GM12878 (cell line): ENCODE data around the gene CPNE5. TPM values are rescaled to one million over a fixed set of nuclear protein-coding genes. Genes with fewer than 3 reads are reported as not detected.
A peak's percentile ranks its signal among the peaks of the same experiment; 100 is the strongest.

Source experiments
- ATAC-seq: fragments of 200-7000 bp; cut with Tn5 transposase; 3 replicates; pipeline ENCODE4 v1.9.1; 2020; ENCODE audit warnings: mild to moderate bottlenecking, moderate library complexity
- BruUV-seq: library from RNA; stranded (reverse); fragments of 400-500 nt; replicated peaks from 2 replicates; lab custom pipeline; 2021; lab: Mats Ljungman, UMichigan
- CTCF ChIA-PET: fragments of 300-600 bp; sonication (Branson Sonifier 250); formaldehyde crosslinking; extraction: SDS; loops from one replicate; lab custom pipeline; 2021; ENCODE audit warnings: inconsistent platforms; lab: Yijun Ruan, JAX
- POLR2A ChIA-PET: fragments of 350-600 bp; formaldehyde crosslinking; extraction: SDS; loops from one replicate; lab custom pipeline; 2021; ENCODE audit warnings: inconsistent platforms; lab: Charles Lee
- RAD21 ChIA-PET: fragments of 300-600 bp; sonication (Branson Sonifier 250); formaldehyde crosslinking; loops from one replicate; lab custom pipeline; 2023; ENCODE audit warnings: antibody characterized with exemption; ENCODE audit not compliant: unreplicated experiment; lab: Charles Lee
- SMC1A ChIA-PET: fragments of 300-600 bp; sonication (Branson Sonifier 250); formaldehyde crosslinking; loops from one replicate; lab custom pipeline; 2023; ENCODE audit not compliant: unreplicated experiment, uncharacterized antibody; lab: Charles Lee
- DNase-seq: peaks from one replicate; pipeline ENCODE4 v3.0.0-alpha.2; 2011; ENCODE audit warnings: low read depth, low spot score
- FAIRE-seq: peaks from 3 replicates; lab custom pipeline; 2011; peaks lifted over from hg19 to GRCh38; lab: Jason Lieb, UNC
- H2AFZ ChIP-seq: 2 replicates; pipeline ENCODE4 v1.6.0; 2011; ENCODE audit warnings: low read depth, low read length, control low read depth; ENCODE audit not compliant: control insufficient read depth
- H3K27ac ChIP-seq: 2 replicates; pipeline ENCODE4 v1.5.1; 2011; ENCODE audit warnings: control low read depth; ENCODE audit not compliant: control insufficient read depth, insufficient read depth
- H3K27me3 ChIP-seq, 2 experiments: replicated peaks in 1 of 2; 2 replicates each; pipeline versions ENCODE4 v1.6.0 to v1.6.1; 2011; ENCODE audit warnings: low read length in 1 of 2; ENCODE audit not compliant: control insufficient read depth in 2 of 2, insufficient read depth in 2 of 2
- H3K36me3 ChIP-seq, 2 experiments: 2 replicates each; pipeline ENCODE4 v1.5.1; 2011; ENCODE audit warnings: low read length in 1 of 2; ENCODE audit not compliant: control insufficient read depth in 2 of 2, insufficient read depth in 2 of 2
- H3K4me1 ChIP-seq: 2 replicates; pipeline ENCODE4 v1.6.1; 2011; ENCODE audit warnings: mild to moderate bottlenecking, low read length, moderate library complexity, mixed read lengths; ENCODE audit not compliant: control insufficient read depth, insufficient read depth
- H3K4me2 ChIP-seq: 2 replicates; pipeline ENCODE4 v1.6.0; 2011; ENCODE audit warnings: control low read depth; ENCODE audit not compliant: control insufficient read depth, insufficient read depth
- H3K4me3 ChIP-seq: fragments of 200-600 bp; sonication (generic); 2 replicates; pipeline ENCODE4 v1.5.1; 2016
- H3K79me2 ChIP-seq: 2 replicates; pipeline ENCODE4 v1.6.0; 2011; ENCODE audit warnings: low read length; ENCODE audit not compliant: control insufficient read depth, insufficient read depth
- H3K9ac ChIP-seq: 2 replicates; pipeline ENCODE4 v1.8.0; 2011; ENCODE audit warnings: low read length, control low read depth, mixed read lengths; ENCODE audit not compliant: control insufficient read depth, insufficient read depth
- H3K9me3 ChIP-seq: replicated peaks from 3 replicates; pipeline ENCODE4 v1.5.1; 2011; ENCODE audit warnings: mild to moderate bottlenecking, low read length; ENCODE audit not compliant: control insufficient read depth, insufficient read depth
- H4K20me1 ChIP-seq: 2 replicates; pipeline ENCODE4 v1.6.0; 2011; ENCODE audit not compliant: control insufficient read depth, insufficient read depth
- CREB1 ChIP-seq: IDR thresholded peaks from 2 replicates; pipeline ENCODE4 v1.6.1; 2012; ENCODE audit warnings: low read depth, mild to moderate bottlenecking, inconsistent platforms
- ESRRA ChIP-seq: IDR thresholded peaks from 2 replicates; pipeline ENCODE4 v1.6.1; 2012; ENCODE audit warnings: mild to moderate bottlenecking, low read length, improper control_type of control experiment
- FOXM1 ChIP-seq: IDR thresholded peaks from 2 replicates; pipeline ENCODE4 v1.6.1; 2012; ENCODE audit warnings: low read depth, mild to moderate bottlenecking, inconsistent platforms, low read length, moderate library complexity
- JUNB ChIP-seq: IDR thresholded peaks from 2 replicates; pipeline ENCODE4 v1.6.1; 2016; ENCODE audit warnings: antibody characterized with exemption, mild to moderate bottlenecking
- NRF1 ChIP-seq: conservative IDR thresholded peaks from 2 replicates; pipeline ENCODE4 v1.6.1; 2011; ENCODE audit warnings: mild to moderate bottlenecking, low read depth, low read length, improper control_type of control experiment
- PAX8 ChIP-seq: fragments of 450-650 bp; IDR thresholded peaks from 2 replicates; pipeline ENCODE4 v1.6.1; 2017; ENCODE audit warnings: mild to moderate bottlenecking, moderate library complexity
- RUNX3 ChIP-seq: IDR thresholded peaks from 2 replicates; pipeline ENCODE4 v1.6.1; 2012; ENCODE audit warnings: low read length, inconsistent platforms
- SMC3 ChIP-seq: IDR thresholded peaks from 2 replicates; pipeline ENCODE4 v1.6.1; 2011; ENCODE audit warnings: low read length, improper control_type of control experiment, borderline replicate concordance
- SPI1 ChIP-seq: IDR thresholded peaks from 2 replicates; pipeline ENCODE4 v1.6.1; 2011; ENCODE audit warnings: low read depth, mild to moderate bottlenecking, low read length, moderate library complexity, borderline replicate concordance; ENCODE audit not compliant: insufficient read depth
- SRF ChIP-seq, 2 experiments: IDR thresholded peaks; 2 replicates each; pipeline ENCODE4 v1.6.1; 2011; ENCODE audit warnings: low read depth in 2 of 2, low read length in 2 of 2, mild to moderate bottlenecking in 1 of 2, moderate library complexity in 1 of 2
- ZNF217 ChIP-seq: fragments of 450-650 bp; IDR thresholded peaks from 2 replicates; pipeline ENCODE4 v1.6.1; 2017; ENCODE audit warnings: antibody characterized with exemption, mild to moderate bottlenecking
- ZNF384 ChIP-seq: IDR thresholded peaks from 2 replicates; pipeline ENCODE4 v1.6.1; 2012; ENCODE audit warnings: low read depth, mild to moderate bottlenecking, low read length, improper control_type of control experiment, borderline replicate concordance
- WGBS: methylation state at CpG from one replicate; pipeline ENCODE4 v1.1.6; 2016; ENCODE audit warnings: low lambda C conversion rate; ENCODE audit not compliant: insufficient replicate concordance, insufficient coverage; ENCODE audit errors: missing lambda C conversion rate; 5-methylcytosine and 5-hydroxymethylcytosine counted together
- in situ Hi-C: fragments of 300-500 bp; cut with MboI; formaldehyde crosslinking; loops from 9 replicates; pipeline ENCODE4 v1.14.3; 2018; ENCODE audit warnings: mixed read lengths
- intact Hi-C: fragments of 100-400 bp; cut with micrococcal nuclease; formaldehyde crosslinking; loops from one replicate; pipeline ENCODE4 v1.14.2; 2022; ENCODE audit not compliant: unreplicated experiment
- polyA plus RNA-seq, 11 experiments: library from polyadenylated mRNA; depleted of rRNA in 4 of 11; unstranded in 6 of 11; stranded (reverse) in 5 of 11; fragments of >200 nt; fragmentation: Nextera tagmentation in 4 of 11; fragmentation: Illumina TruSeq in 1 of 11; extraction: Ambion mirVana in 4 of 11; extraction: Trizol in 1 of 11; gene quantifications; 1 replicate in 1 of 11; 2 replicates in 10 of 11; pipeline versions ENCODE4 v1.2.1 to v1.2.3, GENCODE V29; 2011 to 2016; ENCODE audit warnings: inconsistent platforms in 2 of 11, missing spikeins in 2 of 11, low read depth in 1 of 11
- total RNA-seq, 4 experiments: library from RNA; depleted of rRNA in 3 of 4; stranded (reverse); fragments of >200 nt in 3 of 4; fragmentation: Illumina TruSeq in 1 of 4; extraction: Trizol in 1 of 4; gene quantifications; 2 replicates each; pipeline versions ENCODE4 v1.2.1 to v1.2.3, GENCODE V29; 2013 to 2021
- TF ChIP-seq, protein P1 (sequence below): fragments of 450-650 bp; IDR thresholded peaks from 2 replicates; pipeline ENCODE4 v1.6.1; 2017; ENCODE audit warnings: low read depth, mild to moderate bottlenecking, moderate library complexity

The CPNE5 gene
- total and polyA plus RNA-seq, 10 of the 15 experiments (the other 5 are each of a cell fraction or from before 2014, with no cell fraction given), result 2.4 to 39.1 (median 18.2) TPM

DNA sequence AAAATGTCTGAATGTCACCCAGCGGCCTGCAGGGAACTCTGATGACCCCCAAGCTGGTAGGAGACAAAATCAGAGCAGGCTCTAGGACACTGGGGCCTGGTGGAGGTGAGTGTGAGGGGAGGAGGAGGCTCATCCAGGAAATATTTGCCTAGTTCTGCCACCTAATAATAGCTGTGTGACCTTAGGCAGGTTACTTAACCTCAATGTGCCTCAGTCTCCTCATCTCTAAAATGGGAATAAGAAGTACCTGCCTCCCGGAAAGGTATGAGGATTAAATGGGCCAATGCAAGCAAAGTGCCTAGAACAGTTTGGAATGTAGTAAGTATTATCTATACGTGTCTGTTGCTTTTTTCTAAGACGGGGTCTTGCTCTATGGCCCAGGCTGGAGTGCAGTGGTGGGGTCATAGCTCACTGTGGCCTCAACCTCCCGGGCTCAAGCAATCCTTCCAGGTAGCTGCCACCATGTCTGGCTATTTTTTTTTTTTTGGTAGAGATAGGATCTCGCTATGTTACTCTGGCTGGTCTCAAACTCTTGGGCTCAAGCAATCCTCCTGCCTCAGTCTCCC lies 81.2 kb downstream of the CPNE5 start:
- ATAC-seq (no peak), DNase-seq (no peak), FAIRE-seq (no peak)
- Histone ChIP-seq H3K4me2 (peak overlapping the region; percentile 99), H4K20me1 (no peaks in the 10 kb centered on the region; the same call in 1 of the 2 replicates), H3K9ac (no peak overlapping the region), H3K4me3 (no peak overlapping the region), H3K27ac (peak overlapping the region; percentile 80), H3K9me3 (no peaks in the 10 kb centered on the region), H3K79me2 (peaks cover 17% of the 10 kb centered on the region), H3K27me3 (no peaks in the 10 kb centered on the region), H2AFZ (no peak overlapping the region), H3K4me1 (peaks cover 53% of the 10 kb centered on the region), H3K36me3 (no peaks in the 10 kb centered on the region)
- WGBS, result 71% methylated on average over 6 of the region's 6 CpGs
- no peak for TF ChIP-seq SPI1
- TF ChIP-seq ESRRA, result 0 out of 2 replicates have a peak, but pooled peaks have one; percentile 18
- no TSS peak for BruUV-seq
- SMC1A ChIA-PET, result interaction anchor here (0.7 to 9.7 kb wide), 27 partner anchors 10 to 558 kb away, joined by 3 to 120 read pairs (median 6); partner anchors contain the start of genes CDKN1A and PPIL1
- in situ Hi-C loops, result no loop called here
- intact Hi-C loops, result loop anchor here (2.0 kb wide), 2 partner anchors 69 to 335 kb away; no protein-coding TSS in a partner anchor
- RAD21 ChIA-PET, result interaction anchor here (1.2 to 8.6 kb wide), 14 partner anchors 8 to 160 kb away, joined by 3 to 124 read pairs (median 9); partner anchors contain the start of gene CDKN1A
- CTCF ChIA-PET, result interaction anchor here (0.6 to 15.9 kb wide), 34 partner anchors 8 to 417 kb away, joined by 3 to 330 read pairs (median 8); partner anchors contain the start of gene CDKN1A
- POLR2A ChIA-PET, result interaction anchor here (0.8 to 1.5 kb wide), 8 partner anchors 15 to 147 kb away, joined by 3 to 5 read pairs (median 3); no protein-coding TSS in a partner anchor

DNA sequence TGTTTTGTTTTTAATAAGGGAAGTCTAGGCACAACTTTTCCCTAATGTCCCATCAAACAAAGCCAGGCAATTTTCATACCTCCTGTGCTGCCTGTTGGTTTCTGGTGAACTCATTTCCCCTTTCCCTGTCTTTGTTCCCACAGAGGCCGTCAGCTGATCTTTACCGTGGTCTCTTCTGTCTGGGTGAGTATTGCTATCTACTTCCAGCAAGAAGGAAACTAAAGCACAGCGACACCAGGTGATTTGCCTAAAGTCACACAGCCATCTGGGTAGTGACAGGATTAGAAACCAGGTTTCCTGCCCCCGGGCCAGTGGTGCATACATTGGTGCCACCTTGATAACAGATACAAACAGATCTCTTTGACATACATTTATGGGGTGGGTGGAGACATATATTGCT lies 82.0 kb downstream of the CPNE5 start:
- CTCF ChIA-PET, result interaction anchor here (0.6 to 9.5 kb wide), 14 partner anchors 9 to 178 kb away, joined by 3 to 121 read pairs (median 6); no protein-coding TSS in a partner anchor
- Histone ChIP-seq H3K4me1 (peaks cover 61% of the 10 kb centered on the region), H4K20me1 (no peaks in the 10 kb centered on the region; the same call in 1 of the 2 replicates), H3K27me3 (no peaks in the 10 kb centered on the region), H3K79me2 (peaks cover 17% of the 10 kb centered on the region), H2AFZ (no peak overlapping the region), H3K9me3 (no peaks in the 10 kb centered on the region), H3K4me2 (peak overlapping the region; percentile 99), H3K9ac (peak overlapping the region; percentile 73; the same call in 1 of the 2 replicates), H3K36me3 (no peaks in the 10 kb centered on the region; a peak in 1 of 4 replicates), H3K4me3 (peak overlapping the region; percentile 66; the same call in 1 of the 2 replicates), H3K27ac (peak overlapping the region; percentile 80)
- in situ Hi-C loops (no loop called here), intact Hi-C loops (no loop called here)
- RAD21 ChIA-PET, result interaction anchor here (0.9 to 8.6 kb wide), 7 partner anchors 9 to 142 kb away, joined by 3 to 124 read pairs (median 9); partner anchors contain the start of gene CDKN1A
- peak; percentile 75 for FAIRE-seq
- peak; percentile 26 for ATAC-seq
- DNase-seq, result peak; percentile 68
- BruUV-seq, result no TSS peak
- 1% methylated on average over 4 of the region's 4 CpGs for WGBS
- POLR2A ChIA-PET, result interaction anchor here (0.5 to 6.1 kb wide), 6 partner anchors 31 to 365 kb away, joined by 3 to 57 read pairs (median 5); partner anchors contain the start of gene CDKN1A
- SMC1A ChIA-PET, result interaction anchor here (0.7 to 9.7 kb wide), 13 partner anchors 24 to 242 kb away, joined by 3 to 120 read pairs (median 4); partner anchors contain the start of gene CDKN1A
- no peak for TF ChIP-seq ZNF384
- TF ChIP-seq PAX8, result no peak
- peak; percentile 56; the same call in 1 of the 2 replicates for TF ChIP-seq ZNF217
- TF ChIP-seq FOXM1, result no peak
- TF ChIP-seq ESRRA, result no peak
- no peak for TF ChIP-seq JUNB
- no peak for TF ChIP-seq SRF (IDR thresholded peaks at IDR 0.05; ENCODE audit: low read depth in 2 of 2, low read length in 2 of 2)
- TF ChIP-seq SMC3, result peak; percentile 6; the same call in 1 of the 2 replicates
- TF ChIP-seq RUNX3, result 0 out of 2 replicates have a peak, but pooled peaks have one; percentile 4
- no peak for TF ChIP-seq NRF1
- TF ChIP-seq, protein P1, sequence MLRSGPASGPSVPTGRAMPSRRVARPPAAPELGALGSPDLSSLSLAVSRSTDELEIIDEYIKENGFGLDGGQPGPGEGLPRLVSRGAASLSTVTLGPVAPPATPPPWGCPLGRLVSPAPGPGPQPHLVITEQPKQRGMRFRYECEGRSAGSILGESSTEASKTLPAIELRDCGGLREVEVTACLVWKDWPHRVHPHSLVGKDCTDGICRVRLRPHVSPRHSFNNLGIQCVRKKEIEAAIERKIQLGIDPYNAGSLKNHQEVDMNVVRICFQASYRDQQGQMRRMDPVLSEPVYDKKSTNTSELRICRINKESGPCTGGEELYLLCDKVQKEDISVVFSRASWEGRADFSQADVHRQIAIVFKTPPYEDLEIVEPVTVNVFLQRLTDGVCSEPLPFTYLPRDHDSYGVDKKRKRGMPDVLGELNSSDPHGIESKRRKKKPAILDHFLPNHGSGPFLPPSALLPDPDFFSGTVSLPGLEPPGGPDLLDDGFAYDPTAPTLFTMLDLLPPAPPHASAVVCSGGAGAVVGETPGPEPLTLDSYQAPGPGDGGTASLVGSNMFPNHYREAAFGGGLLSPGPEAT, result 0 out of 2 replicates have a peak, but pooled peaks have one; percentile 21
- no peak for TF ChIP-seq CREB1
